HAP-1 (cell line): ENCODE data around the gene PPP1R12A.

Experiments used
- DNase-seq, 2 experiments: peaks; one replicate each; pipeline ENCODE4 v3.0.0-alpha.2; 2016 to 2020; ENCODE audit warnings: low spot score in 2 of 2
- H3K27me3 ChIP-seq: fragments of 250-450 bp; sonication (Bioruptor Pico); 2 replicates; pipeline ENCODE4 v1.5.1; 2020; ENCODE audit warnings: low read depth, mild to moderate bottlenecking, moderate library complexity
- H3K36me3 ChIP-seq: fragments of 250-450 bp; sonication (Bioruptor Pico); replicated peaks from 2 replicates; pipeline ENCODE4 v1.5.1; 2020; ENCODE audit warnings: mild to moderate bottlenecking
- H3K4me1 ChIP-seq: fragments of 250-450 bp; sonication (Bioruptor Pico); 2 replicates; pipeline ENCODE4 v1.5.1; 2020; ENCODE audit warnings: mild to moderate bottlenecking
- H3K4me3 ChIP-seq: fragments of 250-450 bp; sonication (Bioruptor Pico); 2 replicates; pipeline ENCODE4 v1.5.1; 2020; ENCODE audit warnings: mild to moderate bottlenecking, moderate library complexity
- H3K9me3 ChIP-seq: fragments of 250-450 bp; sonication (Bioruptor Pico); 2 replicates; pipeline ENCODE4 v1.5.1; 2020; ENCODE audit warnings: mild to moderate bottlenecking, moderate library complexity
- in situ Hi-C: fragments of 300-500 bp; cut with MboI; formaldehyde crosslinking; loops from 3 replicates; pipeline ENCODE4 v1.14.3; 2020; ENCODE audit warnings: low sequenced_read_pairs, inconsistent platforms, mixed read lengths

PPP1R12A gene

DNA sequence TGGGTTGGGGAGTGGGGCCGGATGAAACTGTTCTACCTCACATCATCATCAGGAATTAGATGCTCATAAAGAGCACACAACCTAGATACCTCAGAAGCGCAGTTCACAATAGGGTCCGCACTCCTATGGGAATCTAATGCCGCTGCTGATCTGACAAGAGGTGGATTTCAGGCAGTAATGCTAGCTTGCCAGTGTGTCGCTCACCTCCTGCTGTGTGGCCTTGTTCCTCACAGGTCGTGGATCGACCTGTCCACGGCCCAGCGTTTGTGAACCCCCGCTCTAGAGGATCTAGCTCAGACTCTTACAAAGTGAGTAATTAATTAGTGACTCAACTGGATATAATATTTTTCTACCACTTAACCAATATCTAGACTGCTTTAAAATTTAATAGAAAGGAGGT is 5.8 kb downstream of the PPP1R12A start:
- no peaks in the 10 kb centered on the region for H3K36me3 ChIP-seq
- no peak for DNase-seq
- no peaks in the 10 kb centered on the region for H3K9me3 ChIP-seq
- H3K4me3 ChIP-seq = no peak overlapping the region
- in situ Hi-C loops = no loop called here
- H3K27me3 ChIP-seq = no peaks in the 10 kb centered on the region
- peaks cover 31% of the 10 kb centered on the region for H3K4me1 ChIP-seq

DNA sequence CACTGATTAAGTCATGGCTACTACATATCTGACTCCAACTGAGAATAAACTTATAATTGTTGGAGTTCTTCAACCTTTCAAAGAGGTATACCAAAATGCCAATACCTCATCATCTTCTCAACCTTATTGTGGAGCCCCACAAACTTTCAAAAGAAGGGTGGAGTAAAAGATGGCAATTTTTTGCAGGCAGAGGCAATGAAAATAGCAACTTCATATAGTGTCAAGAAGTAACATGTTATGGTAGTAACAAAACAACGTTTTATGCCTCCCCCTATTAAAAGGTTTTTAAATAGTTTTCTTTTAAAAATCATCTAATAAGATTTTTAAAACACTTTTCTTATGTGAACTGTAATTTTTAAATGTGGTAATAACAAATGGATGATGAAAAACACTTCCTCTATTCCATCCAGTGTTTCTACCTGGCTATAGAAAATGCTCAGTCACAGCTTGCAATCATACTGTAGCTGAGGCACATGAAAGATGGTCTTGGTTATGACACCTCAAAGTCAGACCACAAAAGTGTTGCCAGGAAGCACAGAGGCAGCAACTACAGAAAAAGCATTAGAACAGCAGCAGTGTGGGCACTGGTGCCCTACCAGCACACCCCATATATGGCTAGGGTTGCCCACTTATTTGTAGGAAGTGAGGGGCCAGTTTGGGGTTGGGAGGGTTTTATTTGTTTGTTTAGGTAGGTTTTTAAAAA is 7.0 kb downstream of the PPP1R12A start:
- no peaks in the 10 kb centered on the region for H3K9me3 ChIP-seq
- in situ Hi-C loops = no loop called here
- DNase-seq = no peak
- H3K4me1 ChIP-seq = peaks cover 27% of the 10 kb centered on the region
- no peaks in the 10 kb centered on the region for H3K36me3 ChIP-seq
- no peaks in the 10 kb centered on the region for H3K27me3 ChIP-seq
- H3K4me3 ChIP-seq = no peak overlapping the region

DNA sequence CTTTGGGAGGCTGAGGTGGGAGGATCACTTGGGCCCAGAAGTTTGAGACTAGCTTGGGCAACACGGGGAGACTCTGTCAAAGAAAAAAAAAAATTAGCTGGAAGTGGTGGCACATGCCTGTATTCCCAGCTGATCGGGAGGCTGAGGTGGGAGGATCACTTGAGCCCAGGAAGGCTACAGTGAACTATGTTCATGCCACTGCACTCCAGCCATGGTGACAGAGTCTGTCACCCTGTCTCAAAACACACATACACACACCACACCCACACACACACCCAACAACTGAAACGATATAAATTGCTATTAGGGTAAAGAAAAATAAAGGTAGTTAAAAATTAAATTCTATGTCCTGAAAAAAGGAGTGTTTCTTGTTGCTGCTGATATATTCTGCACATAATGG is 7.9 kb downstream of the PPP1R12A start:
- Histone ChIP-seq H3K4me1 (peaks cover 22% of the 10 kb centered on the region), H3K4me3 (no peak overlapping the region), H3K36me3 (no peaks in the 10 kb centered on the region), H3K9me3 (no peaks in the 10 kb centered on the region), H3K27me3 (no peaks in the 10 kb centered on the region)
- no peak for DNase-seq
- in situ Hi-C loops = no loop called here

DNA sequence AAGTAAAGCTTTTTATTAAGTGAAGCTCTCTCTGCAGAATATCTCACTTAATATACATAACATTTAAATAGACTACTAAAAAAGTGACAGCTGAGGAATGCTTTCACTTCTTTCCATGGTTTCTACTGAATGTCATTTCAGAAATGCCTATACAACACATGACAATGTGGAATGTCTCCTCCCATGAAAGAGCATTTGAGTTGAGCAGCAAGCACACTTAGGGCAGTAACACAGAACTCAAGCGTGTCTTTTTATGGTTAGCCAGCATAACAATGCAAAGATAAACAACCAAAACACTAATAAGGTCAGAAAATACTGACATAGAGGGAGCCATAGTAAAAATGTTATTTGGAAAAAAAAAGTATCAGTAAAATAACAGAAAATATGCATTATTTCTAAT is 9.4 kb downstream of the PPP1R12A start:
- in situ Hi-C loops = no loop called here

DNA sequence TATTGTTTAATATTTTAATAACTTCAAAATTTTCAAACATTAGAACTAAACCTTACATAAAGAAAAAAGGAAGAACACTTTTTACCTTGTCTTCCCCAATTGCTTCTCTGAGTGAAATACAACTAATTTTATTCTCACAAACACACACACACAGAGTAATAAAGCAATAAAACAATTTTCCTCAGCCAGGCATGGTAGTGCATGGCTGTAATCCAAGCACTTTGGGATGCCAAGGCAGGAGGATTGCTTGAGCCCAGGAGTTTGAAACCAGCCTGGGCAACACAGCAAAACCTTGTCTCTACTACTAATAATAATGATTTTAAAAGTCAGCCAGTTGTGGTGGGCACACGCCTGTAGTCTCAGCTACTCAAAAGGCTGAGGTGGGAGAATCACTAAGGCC is 13.1 kb downstream of the PPP1R12A start:
- Histone ChIP-seq H3K27me3 (no peaks in the 10 kb centered on the region), H3K4me3 (no peak overlapping the region), H3K36me3 (no peaks in the 10 kb centered on the region), H3K9me3 (no peaks in the 10 kb centered on the region), H3K4me1 (peaks cover 11% of the 10 kb centered on the region)
- in situ Hi-C loops = no loop called here
- DNase-seq = no peak

More for the DNA sequence above, 9.4 kb downstream of the PPP1R12A start:
- Histone ChIP-seq H3K9me3 (no peaks in the 10 kb centered on the region), H3K27me3 (no peaks in the 10 kb centered on the region), H3K4me3 (no peak overlapping the region), H3K36me3 (no peaks in the 10 kb centered on the region), H3K4me1 (peaks cover 8% of the 10 kb centered on the region)
- peak; percentile 25 to 71 for DNase-seq

DNA sequence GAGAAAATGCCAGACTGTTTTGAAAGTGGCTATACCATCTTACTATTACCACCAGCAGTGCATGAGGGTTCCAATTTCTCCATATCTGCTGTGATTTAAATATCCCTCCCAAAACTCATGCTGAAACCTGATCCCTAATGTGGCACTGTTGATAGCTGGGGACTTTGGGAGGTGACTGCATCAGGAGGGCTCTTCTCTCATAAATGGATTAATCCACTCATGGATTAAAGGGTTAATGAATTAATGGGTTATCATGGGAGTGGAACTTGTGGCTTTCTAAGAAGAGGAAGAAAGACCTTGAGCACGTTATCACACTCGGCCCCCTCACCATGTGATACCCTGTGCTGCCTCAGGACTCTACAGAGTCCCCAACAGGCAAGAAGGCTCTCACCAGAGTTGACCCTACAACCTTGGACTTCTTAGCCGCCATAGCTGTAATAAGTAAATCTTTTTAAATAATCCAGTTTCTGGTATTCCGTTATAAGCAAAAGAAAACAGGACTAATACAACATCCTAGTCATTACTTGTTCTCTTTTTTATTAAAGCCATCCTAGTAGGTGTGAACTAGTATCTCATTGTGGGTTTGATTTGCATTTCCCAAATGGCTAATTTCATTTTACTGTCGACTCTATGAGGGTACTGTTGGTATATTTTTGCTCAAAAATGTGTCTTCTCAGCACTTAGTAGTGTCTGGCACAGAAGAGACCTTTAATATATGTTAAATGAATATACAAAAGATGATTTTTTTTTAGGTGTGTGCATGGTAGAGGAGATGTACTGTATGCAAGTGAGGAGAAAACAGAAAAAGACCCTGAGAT is 14.3 kb downstream of the PPP1R12A start:
- Histone ChIP-seq H3K36me3 (no peaks in the 10 kb centered on the region), H3K4me1 (peaks cover 17% of the 10 kb centered on the region), H3K27me3 (no peaks in the 10 kb centered on the region), H3K9me3 (no peaks in the 10 kb centered on the region), H3K4me3 (no peak overlapping the region)
- DNase-seq = no peak
- in situ Hi-C loops = no loop called here

DNA sequence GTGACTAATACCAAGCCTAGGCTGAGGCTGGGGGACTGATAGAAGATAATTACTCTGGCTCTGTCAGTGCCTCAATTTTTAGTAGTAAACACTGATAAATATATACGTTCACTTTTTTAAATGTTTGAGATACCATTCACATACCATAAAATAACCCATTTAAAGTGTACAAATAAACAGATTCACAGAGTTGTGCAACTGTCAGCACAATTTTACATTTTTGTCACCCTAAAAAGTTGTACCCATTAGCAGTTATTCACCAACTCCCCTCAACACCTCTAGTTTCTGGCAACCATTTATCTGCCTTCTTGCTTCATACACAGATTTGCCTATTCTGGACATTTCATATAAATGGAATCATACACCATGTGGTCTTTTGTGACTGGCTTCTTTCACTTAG is 15.1 kb downstream of the PPP1R12A start:
- in situ Hi-C loops = no loop called here
- Histone ChIP-seq H3K27me3 (no peaks in the 10 kb centered on the region), H3K4me3 (no peak overlapping the region), H3K4me1 (peaks cover 14% of the 10 kb centered on the region), H3K36me3 (no peaks in the 10 kb centered on the region), H3K9me3 (no peaks in the 10 kb centered on the region)
- no peak for DNase-seq

DNA sequence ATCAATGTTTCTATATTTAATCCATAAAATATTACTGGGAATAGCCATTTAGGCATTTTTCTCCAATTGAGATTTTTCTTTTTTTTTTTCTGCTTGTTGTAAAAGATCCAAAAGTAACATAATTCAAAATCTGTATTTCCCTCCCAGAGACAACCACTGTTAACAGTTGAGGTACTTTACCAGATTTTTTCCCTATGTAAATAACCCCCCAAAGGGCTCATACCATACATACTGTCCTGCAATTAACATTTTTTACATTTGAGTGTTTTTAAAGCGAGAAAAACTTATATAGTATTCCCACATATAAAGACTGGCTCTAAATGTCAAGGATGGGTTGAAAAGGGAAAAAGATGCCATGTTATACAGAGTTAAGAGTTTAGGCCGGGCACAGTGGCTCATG is 18.1 kb downstream of the PPP1R12A start:
- Histone ChIP-seq H3K4me1 (peaks cover 26% of the 10 kb centered on the region), H3K36me3 (no peaks in the 10 kb centered on the region), H3K27me3 (no peaks in the 10 kb centered on the region), H3K9me3 (no peaks in the 10 kb centered on the region), H3K4me3 (no peak overlapping the region)
- in situ Hi-C loops = no loop called here
- no peak for DNase-seq

DNA sequence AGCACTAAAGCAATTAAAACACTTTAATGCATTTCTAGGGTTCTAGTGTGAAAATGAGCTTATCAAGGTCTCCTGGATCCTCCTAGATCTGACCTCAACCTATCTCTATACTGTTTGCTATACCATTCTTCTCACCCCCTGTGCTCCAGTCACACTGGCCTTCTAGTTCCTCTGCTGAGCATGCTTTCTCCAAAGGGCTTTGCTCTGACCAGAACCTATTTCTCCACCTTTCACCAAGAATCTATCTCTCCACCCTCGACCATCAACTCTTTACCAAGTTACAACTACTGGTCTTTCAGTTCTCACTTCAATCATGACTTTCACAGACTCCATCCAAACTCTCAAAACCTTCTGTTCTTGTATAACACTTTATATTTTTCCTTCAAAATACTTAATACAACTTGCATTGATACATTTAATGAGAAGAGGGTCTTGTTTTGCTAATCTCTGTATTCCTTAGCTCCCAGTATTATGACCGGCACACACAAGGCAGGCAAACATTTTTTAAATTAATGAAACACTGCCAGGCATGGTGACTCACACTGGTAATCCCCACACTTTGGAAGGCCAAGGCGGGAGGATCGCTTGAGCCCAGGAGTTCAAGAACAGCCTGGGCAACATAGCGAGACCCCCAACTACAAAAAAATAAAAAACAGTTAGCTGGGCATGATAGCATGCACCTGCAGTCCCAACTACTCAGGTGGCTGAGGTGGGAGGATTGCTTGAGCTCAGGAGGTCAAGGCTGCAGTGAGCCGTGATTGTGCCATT is 22.8 kb downstream of the PPP1R12A start:
- H3K4me1 ChIP-seq = peaks cover 26% of the 10 kb centered on the region
- DNase-seq = no peak
- H3K9me3 ChIP-seq = no peaks in the 10 kb centered on the region
- in situ Hi-C loops = no loop called here
- no peak overlapping the region for H3K4me3 ChIP-seq
- no peaks in the 10 kb centered on the region for H3K27me3 ChIP-seq
- H3K36me3 ChIP-seq = no peaks in the 10 kb centered on the region

DNA sequence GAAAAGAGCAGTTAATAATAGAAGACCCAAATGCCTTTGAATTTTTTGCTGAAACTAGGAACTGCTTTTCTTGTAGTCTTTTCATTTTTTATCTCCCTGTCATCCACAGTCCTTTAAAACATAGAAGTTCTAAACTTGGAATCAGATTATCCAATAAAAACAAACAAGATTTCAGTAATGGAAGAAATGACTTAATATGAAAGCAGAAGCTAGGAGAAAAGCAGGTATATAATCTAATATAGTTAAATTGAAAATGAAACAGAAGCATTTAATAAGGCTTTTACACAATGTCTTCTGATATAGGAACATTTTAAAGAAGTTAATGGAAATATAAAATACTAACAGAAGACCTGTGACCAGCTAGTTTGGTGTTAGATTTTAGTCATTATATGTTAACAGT is 26.5 kb downstream of the PPP1R12A start:
- DNase-seq = no peak
- Histone ChIP-seq H3K36me3 (no peaks in the 10 kb centered on the region), H3K4me1 (peaks cover 19% of the 10 kb centered on the region), H3K27me3 (no peaks in the 10 kb centered on the region), H3K9me3 (no peaks in the 10 kb centered on the region), H3K4me3 (no peak overlapping the region)
- in situ Hi-C loops = no loop called here

DNA sequence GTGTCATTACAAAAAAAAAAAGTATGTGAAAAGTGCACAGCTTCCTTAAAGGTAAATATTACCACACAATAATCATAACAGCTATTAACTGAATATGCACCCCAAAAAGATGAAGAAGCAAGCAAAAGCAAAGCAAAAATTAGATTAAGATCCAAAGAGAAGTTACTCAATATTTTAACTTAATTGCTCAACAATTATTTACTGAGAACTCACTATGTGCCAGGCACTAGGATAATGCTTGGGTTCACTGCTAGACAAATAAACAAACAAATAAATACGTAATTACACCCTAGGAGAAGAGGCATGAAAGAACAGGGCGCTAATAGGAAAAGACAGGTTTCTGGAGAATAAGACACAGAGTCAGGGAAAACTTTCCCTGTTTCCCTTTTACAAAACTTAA is 33.4 kb downstream of the PPP1R12A start:
- no peaks in the 10 kb centered on the region for H3K27me3 ChIP-seq
- H3K4me3 ChIP-seq = no peak overlapping the region
- no peak for DNase-seq
- in situ Hi-C loops = no loop called here
- H3K9me3 ChIP-seq = no peaks in the 10 kb centered on the region
- H3K4me1 ChIP-seq = peaks cover 11% of the 10 kb centered on the region
- H3K36me3 ChIP-seq = no peaks in the 10 kb centered on the region

DNA sequence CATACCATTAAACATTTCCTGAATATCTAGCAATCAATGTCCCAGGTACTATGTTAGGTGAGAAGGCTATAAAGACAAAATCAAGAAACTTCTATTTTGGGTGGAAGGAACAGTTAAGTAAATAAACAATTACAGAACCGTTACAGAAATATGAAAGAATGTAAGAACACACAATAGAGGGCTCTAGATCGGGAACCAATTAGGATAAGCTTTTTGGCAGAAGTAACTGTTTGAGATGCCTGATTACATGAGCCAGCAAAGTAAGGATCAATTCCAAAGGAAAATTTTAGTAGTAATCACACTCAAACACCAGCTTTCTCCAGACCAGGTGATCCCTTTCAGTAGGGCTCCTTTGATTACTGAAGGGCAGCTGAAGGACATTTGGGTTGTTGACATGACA is 33.9 kb downstream of the PPP1R12A start:
- Histone ChIP-seq H3K9me3 (no peaks in the 10 kb centered on the region), H3K4me3 (no peak overlapping the region), H3K4me1 (peaks cover 11% of the 10 kb centered on the region), H3K36me3 (no peaks in the 10 kb centered on the region), H3K27me3 (no peaks in the 10 kb centered on the region)
- no peak for DNase-seq
- in situ Hi-C loops = no loop called here

DNA sequence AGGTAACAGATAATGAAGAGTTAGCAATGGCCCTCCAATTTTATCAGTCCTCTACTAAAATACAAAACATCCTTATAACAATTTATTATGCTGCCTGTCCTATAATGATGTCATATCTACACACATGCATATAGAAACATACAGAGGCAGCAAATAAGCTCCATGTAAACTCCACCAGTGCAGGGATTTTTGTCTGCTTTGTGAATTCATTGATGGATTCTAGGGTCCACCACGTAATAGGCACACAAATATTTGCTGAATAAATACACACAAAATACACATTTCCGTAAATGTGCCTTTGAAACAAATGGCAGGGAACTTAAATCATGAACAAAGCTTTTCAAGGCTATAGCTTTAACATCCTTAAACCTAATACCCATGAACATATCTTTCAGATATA is 34.7 kb downstream of the PPP1R12A start:
- H3K27me3 ChIP-seq = no peaks in the 10 kb centered on the region
- no peaks in the 10 kb centered on the region for H3K9me3 ChIP-seq
- H3K4me1 ChIP-seq = peaks cover 5% of the 10 kb centered on the region
- H3K4me3 ChIP-seq = no peak overlapping the region
- no peaks in the 10 kb centered on the region for H3K36me3 ChIP-seq
- DNase-seq = no peak
- in situ Hi-C loops = no loop called here

DNA sequence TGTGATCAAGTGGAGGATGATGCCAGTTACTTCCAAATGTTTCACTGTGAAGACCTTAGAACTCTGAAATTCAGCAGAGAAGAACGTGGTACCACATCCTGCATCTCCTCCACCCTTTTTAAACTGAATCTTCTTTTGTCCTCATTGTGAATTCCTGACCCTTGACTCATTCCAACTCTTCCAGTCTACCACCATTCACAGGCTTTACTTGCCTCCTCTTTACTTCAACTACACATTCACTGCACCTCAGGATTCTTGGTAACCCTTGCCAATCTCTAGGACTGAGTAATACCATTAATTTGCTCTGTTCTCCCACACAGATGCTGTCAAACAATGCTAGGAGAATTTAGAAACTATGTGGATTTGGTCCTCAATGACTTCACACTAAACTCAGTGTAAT is 37.3 kb downstream of the PPP1R12A start:
- H3K4me1 ChIP-seq = no peaks in the 10 kb centered on the region
- in situ Hi-C loops = no loop called here
- H3K4me3 ChIP-seq = no peak overlapping the region
- no peaks in the 10 kb centered on the region for H3K9me3 ChIP-seq
- H3K36me3 ChIP-seq = no peaks in the 10 kb centered on the region
- no peaks in the 10 kb centered on the region for H3K27me3 ChIP-seq
- DNase-seq = no peak
